Ovary (tissue), 9 donors: ENCODE results near the gene RPS6KB2. TPM values are rescaled to one million over a fixed set of nuclear protein-coding genes. Genes with fewer than 3 reads are reported as not detected.

Source experiments
- DNase-seq, 5 donors: peaks; one replicate each; pipeline ENCODE4 v3.0.0-alpha.2; 2019 to 2020
- H3K27ac ChIP-seq, 2 donors: fragments of 200-600 bp; one replicate each; pipeline versions ENCODE4 v1.5.1 to v1.8.0; 2019 to 2022
- H3K27me3 ChIP-seq: fragments of 200-600 bp; one replicate; pipeline ENCODE4 v1.8.0; 2022
- H3K36me3 ChIP-seq: fragments of 200-600 bp; sonication (generic); one replicate; pipeline ENCODE4 v1.5.1; 2019
- H3K4me1 ChIP-seq: one replicate; pipeline ENCODE4 v1.8.1; 2013; ENCODE audit warnings: mild to moderate bottlenecking, moderate library complexity; ENCODE audit not compliant: insufficient read depth
- H3K4me3 ChIP-seq: fragments of 200-600 bp; sonication (generic); one replicate; pipeline ENCODE4 v1.5.1; 2017
- H3K9me3 ChIP-seq, 2 donors: fragments of 200-600 bp in 1 of 2; sonication (generic) in 1 of 2; one replicate each; pipeline versions ENCODE4 v1.5.1 to v1.8.1; 2013 to 2019; ENCODE audit warnings: mild to moderate bottlenecking in 1 of 2, moderate library complexity in 1 of 2
- CTCF ChIP-seq, 3 donors: fragments of 450-650 bp in 2 of 3; fragments of 200-600 bp in 1 of 3; IDR thresholded peaks; one replicate each; pipeline versions ENCODE4 v1.5.1 to v1.8.0; 2016 to 2022; ENCODE audit warnings: antibody characterized with exemption in 3 of 3, mild to moderate bottlenecking in 1 of 3
- EP300 ChIP-seq: sonication (generic); formaldehyde crosslinking; IDR thresholded peaks from one replicate; pipeline ENCODE4 v1.6.1; 2017; ENCODE audit warnings: antibody characterized with exemption
- POLR2A ChIP-seq: fragments of 450-650 bp; IDR thresholded peaks from one replicate; pipeline ENCODE4 v1.6.1; 2017; ENCODE audit warnings: antibody characterized with exemption, mild to moderate bottlenecking, moderate library complexity
- WGBS, 3 donors: extraction: QIAGEN DNeasy Blood & Tissue Kit in 1 of 3; methylation state at CpG; one replicate each; pipeline versions ENCODE4 v1.1.5 to v1.1.7; 2013 to 2017; 5-methylcytosine and 5-hydroxymethylcytosine counted together
- intact Hi-C, 4 donors: fragments of 100-400 bp; cut with DNase I; formaldehyde crosslinking; loops; one replicate each; pipeline versions ENCODE4 v1.11.0 to v1.15.1; 2022 to 2023
- polyA plus RNA-seq, 2 donors: library from polyadenylated mRNA; stranded (reverse); fragments of 200-250 nt in 1 of 2; fragments of 350-450 nt in 1 of 2; fragmentation: Illumina TruSeq in 1 of 2; extraction: RNeasy Lipid Tissue Mini Kit (QIAGEN cat#74804) in 1 of 2; gene quantifications; one replicate each; pipeline ENCODE4 v1.2.3, GENCODE V29; 2013 to 2014
- total RNA-seq, 7 donors: library from RNA; depleted of rRNA in 2 of 7; stranded (reverse); fragments of >200 nt in 2 of 7; fragmentation: NEBNext Ultra II Directional in 3 of 7; extraction: Animal tissue kit (Norgen Biotek cat#: 25700) in 3 of 7; gene quantifications; one replicate each; pipeline versions ENCODE4 v1.1.0 to v1.2.4, GENCODE V29; 2016 to 2023
- donor health status: DM: no; HTN: no; CAD: no; lungs with moderate emphysema.
- donor health status: DM: no; HTN: no; CAD: no.
- donor health status: Bipolar disorder and iron deficiency.
- donor health status: DM: yes; HTN: yes; CAD: no.
- donor health status: DM: no; HTN: no; CAD: no.
- donor health status: DM: yes; HTN: yes; CAD: no.

RPS6KB2 gene
- total and polyA plus RNA-seq, 9 donors = 10.4 to 38.6 (median 33.1) TPM

GRCh38 chr11:67396587-67397389 is 31.5 kb upstream of the RPS6KB2 start:
- intact Hi-C loops = loop anchor here in 2 of 4 donors (5.0 to 10.0 kb wide), 3 partner anchors 71 to 122 kb away; partner anchors contain the start of genes CDK2AP2 (in 1 of the 2), PITPNM1 (in 1 of the 2) and TMEM134 (in 1 of the 2)
- no peak for DNase-seq
- TF ChIP-seq EP300 (no peak), POLR2A (no peak), CTCF (IDR thresholded peaks at IDR 0.05) (no peak)
- no peak overlapping the region for H3K4me3 ChIP-seq
- H3K9me3 ChIP-seq = no peaks in the 10 kb centered on the region
- H3K4me1 ChIP-seq = peaks cover 3% of the 10 kb centered on the region
- H3K36me3 ChIP-seq = no peaks in the 10 kb centered on the region
- H3K27ac ChIP-seq = no peak overlapping the region
- H3K27me3 ChIP-seq = no peaks in the 10 kb centered on the region
- WGBS, 3 donors = 48 to 69% (median 57%) methylated on average over 12 to 13 of the region's 13 CpGs

DNA sequence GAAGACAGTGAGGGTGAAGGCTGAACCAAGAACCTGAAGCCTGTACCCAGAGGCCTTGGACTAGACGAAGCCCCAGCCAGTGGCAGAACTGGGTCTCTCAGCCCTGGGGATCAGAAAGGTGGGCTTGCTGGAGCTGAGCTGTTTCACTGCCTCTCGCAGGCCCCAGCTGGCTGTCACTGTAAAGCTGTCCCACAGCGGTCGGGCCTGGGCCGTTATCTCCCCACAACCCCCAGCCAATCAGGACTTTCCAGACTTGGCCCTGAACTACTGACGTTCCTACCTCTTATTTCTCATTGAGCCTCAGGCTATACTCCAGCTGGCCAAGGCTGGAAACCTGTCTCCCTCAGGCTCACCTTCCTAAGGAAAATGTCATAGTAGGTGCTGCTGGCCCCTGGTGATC is 30.8 kb upstream of the RPS6KB2 start:
- no peak for TF ChIP-seq EP300
- TF ChIP-seq CTCF (IDR thresholded peaks at IDR 0.05) = no peak
- no peak for TF ChIP-seq POLR2A
- intact Hi-C loops = loop anchor here in 2 of 4 donors (5.0 to 10.0 kb wide), 3 partner anchors 70 to 123 kb away; partner anchors contain the start of genes CDK2AP2 (in 1 of the 2), PITPNM1 (in 1 of the 2) and TMEM134 (in 1 of the 2)
- no peaks in the 10 kb centered on the region for H3K27me3 ChIP-seq
- WGBS, 3 donors = 54 to 67% (median 66%) methylated on average over 6 of the region's 6 CpGs
- no peak overlapping the region for H3K4me3 ChIP-seq
- H3K9me3 ChIP-seq = no peaks in the 10 kb centered on the region
- H3K36me3 ChIP-seq = no peaks in the 10 kb centered on the region
- no peak overlapping the region for H3K27ac ChIP-seq
- DNase-seq = no peak
- H3K4me1 ChIP-seq = peaks cover 2% of the 10 kb centered on the region

- no peak for DNase-seq
- TF ChIP-seq POLR2A = no peak
- TF ChIP-seq EP300 = no peak
- no peak for TF ChIP-seq CTCF (IDR thresholded peaks at IDR 0.05)
- Histone ChIP-seq H3K27ac (no peak overlapping the region), H3K27me3 (no peaks in the 10 kb centered on the region), H3K4me1 (peaks cover 1% of the 10 kb centered on the region), H3K9me3 (no peaks in the 10 kb centered on the region), H3K36me3 (no peaks in the 10 kb centered on the region), H3K4me3 (no peak overlapping the region)
- intact Hi-C loops = loop anchor here in 2 of 4 donors (5.0 to 10.0 kb wide), 3 partner anchors 69 to 123 kb away; partner anchors contain the start of genes CDK2AP2 (in 1 of the 2), PITPNM1 (in 1 of the 2) and TMEM134 (in 1 of the 2)
- WGBS, 3 donors = 78 to 84% (median 79%) methylated on average over 24 of the region's 24 CpGs
These were observed 30.2 kb upstream of the RPS6KB2 start for GRCh38 chr11:67397986-67398660.

DNA sequence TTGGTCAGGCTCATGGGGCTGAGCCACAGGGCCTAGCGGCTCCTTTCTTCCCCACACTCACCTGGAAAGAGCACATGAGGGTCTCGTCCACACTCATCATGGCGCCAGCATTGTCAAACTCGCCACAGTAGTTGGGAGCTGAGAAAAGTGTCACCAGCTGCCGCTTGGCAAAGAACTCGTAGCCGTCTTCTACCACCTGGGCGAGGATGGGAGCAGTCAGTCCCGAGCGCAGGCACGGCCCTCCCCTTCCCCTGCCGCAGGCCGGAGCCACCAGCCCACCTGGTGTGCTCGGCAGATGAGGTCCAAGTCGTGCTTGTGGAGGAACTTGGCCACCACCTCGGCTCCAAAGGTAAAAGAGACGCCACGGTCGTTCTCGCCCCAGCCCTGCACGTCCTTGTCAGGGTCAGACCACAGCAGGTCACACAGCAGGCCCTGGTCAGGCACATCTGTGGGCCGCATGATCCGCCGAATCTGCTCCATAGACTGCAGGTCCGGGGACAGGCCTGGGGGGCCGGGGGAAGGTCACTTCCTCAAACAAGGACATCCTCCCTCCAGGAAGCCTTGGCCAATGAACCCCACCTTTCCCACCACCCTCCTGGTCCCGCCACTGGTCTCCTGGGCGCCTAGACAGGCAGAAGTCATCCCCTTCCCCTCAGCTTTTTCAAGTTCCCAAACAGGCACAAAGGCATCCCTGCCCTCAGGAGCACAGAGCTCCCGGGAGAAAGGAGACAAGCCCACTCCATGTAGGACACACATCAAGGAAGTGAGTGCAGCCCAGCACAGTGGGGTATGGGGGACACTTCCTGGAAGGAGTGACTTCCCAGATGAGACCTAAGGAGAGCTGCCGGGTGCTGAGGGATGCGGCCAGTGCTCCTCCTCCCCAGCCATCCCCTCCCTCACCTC is 29.4 kb upstream of the RPS6KB2 start:
- DNase-seq = no peak
- H3K36me3 ChIP-seq = no peaks in the 10 kb centered on the region
- no peaks in the 10 kb centered on the region for H3K9me3 ChIP-seq
- H3K27me3 ChIP-seq = no peaks in the 10 kb centered on the region
- no peak overlapping the region for H3K4me3 ChIP-seq
- intact Hi-C loops = loop anchor here in 2 of 4 donors (5.0 to 10.0 kb wide), 3 partner anchors 68 to 124 kb away; partner anchors contain the start of genes CDK2AP2 (in 1 of the 2), PITPNM1 (in 1 of the 2) and TMEM134 (in 1 of the 2)
- no peak overlapping the region for H3K27ac ChIP-seq
- TF ChIP-seq CTCF (IDR thresholded peaks at IDR 0.05) (no peak), POLR2A (no peak), EP300 (no peak)
- peaks cover 1% of the 10 kb centered on the region for H3K4me1 ChIP-seq
- WGBS, 3 donors = 75 to 80% (median 76%) methylated on average over 31 of the region's 31 CpGs
